D721Med (cell line): ENCODE measurements around the gene TEX19.
"Not testable (repeated sequence)": the region's sequence is repeated elsewhere in the genome, so short reads cannot be mapped to it uniquely, and the experiment has no call there.

ENCODE experiments used
- DNase-seq: peaks from one replicate; pipeline ENCODE4 v3.0.0; 2011; ENCODE audit warnings: low spot score; ENCODE audit not compliant: insufficient read length
- FAIRE-seq: peaks from 2 replicates; lab custom pipeline; 2011; peaks lifted over from hg19 to GRCh38; lab: Jason Lieb, UNC
- CTCF ChIP-seq: IDR thresholded peaks from 2 replicates; pipeline ENCODE4 v1.5.1; 2012; ENCODE audit warnings: mild to moderate bottlenecking, control low read depth; ENCODE audit not compliant: insufficient read depth; ENCODE audit errors: missing control alignments

TEX19 gene

GRCh38 chr17:82345151-82345976 lies 13.7 kb upstream of the TEX19 start:
- FAIRE-seq (no peak), DNase-seq (no peak)
- no peak for TF ChIP-seq CTCF

- no peak for TF ChIP-seq CTCF
- DNase-seq (no peak), FAIRE-seq (no peak)
These were observed 12.4 kb upstream of the TEX19 start for GRCh38 chr17:82346342-82347300.

- DNase-seq, FAIRE-seq: not testable (repeated sequence)
These were observed 11.1 kb upstream of the TEX19 start for GRCh38 chr17:82347994-82348393.

GRCh38 chr17:82348434-82348833 lies 10.6 kb upstream of the TEX19 start:
- FAIRE-seq: no peak
- no peak for TF ChIP-seq CTCF
- no peak for DNase-seq

- no peak for TF ChIP-seq CTCF
- DNase-seq (no peak), FAIRE-seq (no peak)
These were observed 10.2 kb upstream of the TEX19 start for GRCh38 chr17:82348866-82349265.

GRCh38 chr17:82349287-82349701 lies 9.8 kb upstream of the TEX19 start:
- no peak for DNase-seq
- no peak for FAIRE-seq
- TF ChIP-seq CTCF: no peak

- peak; percentile 21 for TF ChIP-seq CTCF
- DNase-seq (no peak), FAIRE-seq (no peak)
These were observed 8.6 kb upstream of the TEX19 start for GRCh38 chr17:82350182-82351030.
